ENCODE measurements around the gene MEF2C.

DNA sequence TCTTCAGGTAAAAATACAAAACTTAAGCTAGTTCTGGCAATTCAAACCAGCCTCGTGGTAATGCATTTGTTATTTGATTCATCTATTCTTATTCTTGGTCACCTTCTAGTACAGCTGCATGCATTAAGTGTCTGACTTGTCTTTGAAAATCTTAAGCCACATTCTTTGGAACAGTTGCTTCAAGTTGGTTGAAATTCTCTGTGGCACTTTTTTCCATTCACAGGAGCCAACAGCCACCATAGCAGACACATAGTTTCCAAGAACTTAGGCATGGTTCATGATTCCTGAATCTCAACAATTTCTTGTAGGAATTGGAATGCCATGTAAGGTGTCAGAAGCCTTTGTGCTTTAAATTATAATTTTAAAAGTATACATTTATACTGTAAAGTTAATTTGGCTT lies 47.4 kb upstream of the MEF2C start:
- no peak for TF ChIP-seq POLR2A (IDR thresholded peaks at IDR 0.05)
- TF ChIP-seq, protein P1, sequence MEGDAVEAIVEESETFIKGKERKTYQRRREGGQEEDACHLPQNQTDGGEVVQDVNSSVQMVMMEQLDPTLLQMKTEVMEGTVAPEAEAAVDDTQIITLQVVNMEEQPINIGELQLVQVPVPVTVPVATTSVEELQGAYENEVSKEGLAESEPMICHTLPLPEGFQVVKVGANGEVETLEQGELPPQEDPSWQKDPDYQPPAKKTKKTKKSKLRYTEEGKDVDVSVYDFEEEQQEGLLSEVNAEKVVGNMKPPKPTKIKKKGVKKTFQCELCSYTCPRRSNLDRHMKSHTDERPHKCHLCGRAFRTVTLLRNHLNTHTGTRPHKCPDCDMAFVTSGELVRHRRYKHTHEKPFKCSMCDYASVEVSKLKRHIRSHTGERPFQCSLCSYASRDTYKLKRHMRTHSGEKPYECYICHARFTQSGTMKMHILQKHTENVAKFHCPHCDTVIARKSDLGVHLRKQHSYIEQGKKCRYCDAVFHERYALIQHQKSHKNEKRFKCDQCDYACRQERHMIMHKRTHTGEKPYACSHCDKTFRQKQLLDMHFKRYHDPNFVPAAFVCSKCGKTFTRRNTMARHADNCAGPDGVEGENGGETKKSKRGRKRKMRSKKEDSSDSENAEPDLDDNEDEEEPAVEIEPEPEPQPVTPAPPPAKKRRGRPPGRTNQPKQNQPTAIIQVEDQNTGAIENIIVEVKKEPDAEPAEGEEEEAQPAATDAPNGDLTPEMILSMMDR (IDR thresholded peaks at IDR 0.05) = no peak

Data from stomach (tissue), 4 donors.